Measurements from ENCODE around the gene CANT1.
A peak's percentile ranks its signal among the peaks of the same experiment; 100 is the strongest.
"Not testable (repeated sequence)": the region's sequence is repeated elsewhere in the genome, so short reads cannot be mapped to it uniquely, and the experiment has no call there.

CANT1 gene

DNA sequence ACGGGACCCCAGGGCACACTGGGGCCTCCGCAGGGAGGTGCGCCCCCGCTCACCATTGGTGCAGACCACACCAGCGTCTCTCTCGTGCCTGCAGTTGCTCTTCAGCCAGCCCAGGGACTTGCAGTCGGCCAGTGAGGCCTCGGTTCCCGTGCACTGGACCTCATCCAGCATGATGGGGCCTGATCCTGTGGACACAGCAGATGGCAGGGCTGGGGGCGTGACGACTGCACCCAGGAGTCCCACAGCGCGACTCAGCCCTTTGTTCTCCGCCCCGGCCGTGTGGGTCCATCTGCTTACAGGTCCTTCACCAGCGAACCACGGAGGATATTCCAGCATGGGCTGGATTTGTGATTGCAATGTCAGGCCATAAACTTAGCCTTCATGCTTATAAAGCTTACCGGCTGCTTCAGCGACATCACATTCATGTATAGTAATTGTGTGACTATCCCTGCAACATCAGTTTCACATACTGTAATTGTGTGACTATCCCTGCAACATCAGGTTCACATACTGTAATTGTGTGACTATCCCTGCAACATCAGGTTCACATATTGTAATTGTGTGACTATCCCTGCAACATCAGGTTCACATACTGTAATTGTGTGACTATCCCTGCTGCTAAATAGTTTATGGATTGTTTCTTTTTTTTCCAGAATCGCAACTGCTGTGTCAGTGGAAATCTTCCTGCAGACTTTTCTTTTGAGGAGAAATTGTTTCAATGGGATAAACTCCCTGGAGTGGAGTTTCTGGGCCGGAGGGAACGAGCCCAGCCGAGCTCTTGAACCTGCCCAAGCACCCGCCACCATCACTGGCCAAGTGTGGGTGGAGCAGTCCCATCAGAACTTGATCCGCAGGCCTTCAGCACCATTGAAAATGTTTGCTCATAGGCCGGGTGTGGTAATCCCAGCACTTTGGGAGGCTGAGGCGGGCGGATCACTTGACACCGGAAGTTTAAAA is 34.7 kb downstream of the CANT1 start:
- DNase-seq, result no peak

DNA sequence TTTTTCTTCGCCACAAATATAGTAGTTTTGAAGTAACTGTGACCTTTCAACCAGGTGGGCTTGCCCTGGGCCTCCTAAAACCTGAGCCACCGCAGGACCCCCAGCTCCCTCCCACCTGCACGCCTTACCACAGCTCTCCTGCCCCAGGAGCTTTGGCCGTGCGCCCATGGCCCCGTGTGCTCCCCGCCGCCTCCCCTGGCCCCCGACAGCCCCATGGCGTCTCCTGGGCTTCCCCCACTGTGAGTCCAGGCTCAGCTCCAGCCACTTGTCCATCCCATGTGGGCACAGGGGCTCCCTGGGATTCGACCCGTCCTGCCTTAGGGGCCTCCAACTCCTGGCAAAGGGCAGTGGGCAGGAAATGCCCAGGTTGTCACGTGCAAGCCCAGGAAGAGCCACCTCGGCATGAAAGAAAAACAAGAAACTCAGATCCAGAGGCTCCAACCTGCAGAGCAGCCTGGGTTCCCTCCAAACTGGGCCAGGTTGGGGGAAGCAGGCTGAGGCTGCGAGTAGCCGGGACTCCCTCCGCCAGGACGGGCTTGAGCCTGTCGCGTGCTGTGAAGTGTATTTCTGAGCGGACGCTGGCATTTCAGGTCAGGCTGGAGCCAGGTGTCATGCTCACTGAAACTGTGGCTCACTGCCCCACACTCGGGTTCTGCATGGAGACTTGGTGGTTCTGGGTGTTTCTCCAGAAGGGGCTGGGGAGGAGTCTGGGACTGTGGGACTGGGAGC is 35.6 kb downstream of the CANT1 start:
- no peak for DNase-seq

DNA sequence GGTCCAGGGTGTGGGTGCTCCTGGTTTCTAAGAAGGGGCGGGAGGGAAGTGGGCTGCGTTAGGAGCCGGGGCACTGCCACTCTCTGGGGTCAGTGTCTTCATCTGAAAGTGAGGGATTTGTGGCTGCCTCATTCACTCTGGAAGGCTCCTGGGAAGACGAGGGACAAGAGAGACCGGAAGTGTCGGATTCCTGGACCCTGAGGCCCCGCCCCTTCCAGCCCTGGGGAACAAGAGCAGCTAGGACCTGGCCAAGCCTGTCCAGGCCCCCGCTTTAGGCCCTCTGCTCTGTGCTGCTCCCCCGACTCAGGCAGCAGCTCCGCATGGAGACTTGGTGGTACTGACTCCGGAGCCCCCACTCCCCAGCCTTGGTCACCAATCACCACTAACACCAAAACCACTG is 36.4 kb downstream of the CANT1 start:
- DNase-seq, result no peak

DNA sequence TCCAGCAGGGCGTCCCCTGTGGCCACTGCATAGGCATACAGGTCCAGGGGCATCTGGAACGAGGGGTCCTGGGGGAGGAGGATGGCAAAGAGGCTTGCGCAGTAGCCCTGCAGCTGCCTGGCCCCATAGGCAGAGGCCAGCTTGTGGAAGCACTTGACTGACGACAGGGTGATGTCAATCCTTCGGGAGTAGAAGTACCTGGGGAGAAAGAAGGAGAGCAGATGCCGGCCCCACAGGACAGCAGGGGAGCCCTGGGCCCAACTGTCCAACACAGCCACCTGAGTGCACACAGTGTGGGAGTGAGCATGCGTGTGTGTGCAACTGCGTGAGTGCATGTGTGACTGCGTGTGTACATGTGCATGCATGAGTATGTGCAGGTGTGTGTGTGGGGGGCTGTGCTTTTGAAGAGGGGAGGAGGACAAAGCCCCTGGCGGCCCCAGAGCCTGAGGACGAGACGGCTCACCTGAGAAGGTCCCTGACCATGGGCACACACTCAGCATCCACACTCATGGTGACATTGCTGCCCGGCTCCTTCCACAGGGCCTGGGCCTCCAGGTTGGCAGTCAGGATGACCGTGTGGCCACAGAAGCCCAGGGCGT is 37.0 kb downstream of the CANT1 start:
- DNase-seq, result no peak

DNA sequence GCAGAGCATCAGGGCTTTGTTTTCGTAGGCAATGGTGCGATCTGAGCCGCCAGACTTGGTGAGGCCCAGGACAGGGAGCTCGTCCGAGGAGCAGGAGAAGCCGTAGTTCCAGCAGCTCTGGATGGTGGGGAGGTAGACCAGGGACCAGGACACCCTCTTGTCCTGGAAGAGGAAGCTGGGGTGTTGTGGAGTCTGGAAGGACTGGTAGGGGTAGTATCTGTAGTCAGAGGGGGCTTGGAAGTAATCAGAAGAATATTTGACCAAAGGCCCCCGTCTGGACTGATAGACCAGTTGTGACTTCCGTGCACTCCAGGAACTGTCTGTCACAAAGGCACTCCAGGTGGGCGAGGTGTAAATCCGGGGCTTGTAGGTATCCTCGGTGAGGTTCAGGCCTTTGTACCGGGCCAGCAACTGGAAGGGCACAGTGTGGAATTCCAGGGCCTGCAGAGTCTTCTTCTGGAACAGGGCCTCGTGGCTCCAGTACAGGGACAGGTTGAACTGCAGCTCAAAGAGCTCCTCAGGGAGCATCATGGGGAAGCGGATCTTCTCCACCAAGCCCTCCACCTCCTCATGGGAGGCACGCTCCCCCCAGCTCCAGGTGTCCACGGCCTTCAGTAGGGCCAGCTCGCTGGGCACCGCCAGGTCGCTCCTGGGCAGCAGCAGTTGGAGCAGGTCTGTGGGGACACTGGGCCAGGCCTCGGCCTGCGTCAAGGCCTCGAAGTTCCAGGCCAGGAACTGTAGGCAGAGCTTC is 37.6 kb downstream of the CANT1 start:
- no peak for DNase-seq

DNA sequence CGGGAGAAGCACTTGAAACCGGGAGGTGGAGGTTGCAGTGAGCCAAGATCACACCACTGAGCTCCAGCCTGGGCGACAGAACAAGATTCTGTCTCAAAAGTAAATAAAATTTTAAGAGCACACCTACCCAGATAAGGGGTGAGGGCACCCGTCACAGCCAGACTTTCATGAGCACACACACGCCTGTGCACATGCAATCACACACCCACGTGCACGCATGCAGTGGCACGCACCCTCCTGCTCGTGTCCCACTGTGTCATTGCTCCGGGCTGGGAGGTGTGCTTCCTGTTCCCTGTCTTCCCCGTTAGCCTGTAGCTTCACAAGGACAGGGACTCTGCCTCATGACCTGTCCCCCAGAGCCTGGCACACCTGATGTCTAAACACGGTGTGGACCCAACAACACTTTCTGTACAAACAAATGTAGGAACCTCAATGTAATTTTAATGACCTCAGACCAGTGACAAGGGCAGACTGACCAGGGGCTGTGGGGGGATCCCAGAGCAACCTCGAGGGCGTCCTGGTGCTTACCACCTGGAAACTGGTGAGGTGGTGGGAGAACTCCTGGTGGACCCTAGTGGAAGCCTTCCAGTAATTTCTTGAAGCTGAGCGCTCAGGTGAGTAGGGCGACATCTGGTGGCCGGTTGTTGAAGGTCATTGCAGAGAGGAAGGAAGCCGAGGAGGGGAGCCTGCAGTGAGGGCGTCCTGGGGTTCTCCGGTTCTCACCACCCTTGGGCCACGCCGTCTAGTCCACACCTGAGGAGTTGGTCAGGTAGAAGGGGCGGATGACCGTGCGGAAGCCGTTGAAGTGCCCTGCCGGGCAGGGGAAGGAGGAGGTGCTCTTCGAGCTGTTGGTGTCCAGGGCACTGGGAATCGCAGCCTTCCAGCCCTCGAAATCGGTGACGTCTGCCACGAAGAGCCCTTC is 38.5 kb downstream of the CANT1 start:
- peak; percentile 74 for DNase-seq

DNA sequence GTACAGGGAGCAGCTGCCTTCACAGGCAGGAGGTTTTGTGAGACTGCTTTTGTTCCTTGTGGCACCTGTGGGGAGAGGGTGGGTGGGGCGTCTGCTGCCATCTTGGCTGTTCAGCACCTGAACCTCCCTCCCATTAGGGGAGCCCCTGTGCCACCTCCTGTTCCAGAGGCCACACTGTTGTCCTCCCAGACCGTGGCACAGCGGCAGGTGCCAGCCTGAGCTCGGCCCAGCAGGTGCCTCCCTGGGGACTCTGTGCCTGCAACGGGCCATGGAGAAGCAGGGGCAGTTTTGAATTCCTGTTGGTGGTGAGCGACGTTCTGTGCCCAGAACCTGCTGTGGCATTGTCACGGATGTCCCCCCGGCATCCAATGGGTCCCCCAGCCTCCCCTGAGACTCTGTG is 39.7 kb downstream of the CANT1 start:
- peak; percentile 11 for DNase-seq

DNA sequence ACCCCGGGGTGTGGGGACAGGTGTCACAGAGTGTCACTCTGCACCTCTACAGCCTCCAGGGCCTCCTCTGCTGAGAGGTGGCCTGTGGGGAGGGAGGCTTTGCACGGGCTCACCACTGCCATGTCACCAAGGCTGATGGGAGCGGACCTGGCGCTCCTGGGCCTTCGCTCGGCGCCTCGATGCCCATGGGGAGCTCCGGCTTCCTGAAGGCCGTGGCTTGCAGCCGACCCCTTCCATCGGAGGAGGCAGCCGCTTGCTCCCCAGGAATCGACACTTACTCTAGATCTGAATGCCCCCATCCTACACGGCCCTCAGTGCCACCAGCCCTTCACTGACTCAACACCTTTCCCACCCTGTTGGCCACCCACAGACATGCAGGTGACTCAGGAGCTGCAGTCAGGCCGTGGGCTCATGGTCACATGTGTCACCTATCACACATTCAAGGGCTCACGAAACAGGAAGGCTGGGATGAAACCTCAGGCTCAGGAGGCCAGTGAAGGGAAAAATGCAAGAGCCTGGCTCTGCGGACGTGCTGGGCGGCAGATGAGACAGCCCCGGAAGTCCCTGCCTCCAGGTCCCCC is 41.7 kb downstream of the CANT1 start:
- DNase-seq, result no peak

DNA sequence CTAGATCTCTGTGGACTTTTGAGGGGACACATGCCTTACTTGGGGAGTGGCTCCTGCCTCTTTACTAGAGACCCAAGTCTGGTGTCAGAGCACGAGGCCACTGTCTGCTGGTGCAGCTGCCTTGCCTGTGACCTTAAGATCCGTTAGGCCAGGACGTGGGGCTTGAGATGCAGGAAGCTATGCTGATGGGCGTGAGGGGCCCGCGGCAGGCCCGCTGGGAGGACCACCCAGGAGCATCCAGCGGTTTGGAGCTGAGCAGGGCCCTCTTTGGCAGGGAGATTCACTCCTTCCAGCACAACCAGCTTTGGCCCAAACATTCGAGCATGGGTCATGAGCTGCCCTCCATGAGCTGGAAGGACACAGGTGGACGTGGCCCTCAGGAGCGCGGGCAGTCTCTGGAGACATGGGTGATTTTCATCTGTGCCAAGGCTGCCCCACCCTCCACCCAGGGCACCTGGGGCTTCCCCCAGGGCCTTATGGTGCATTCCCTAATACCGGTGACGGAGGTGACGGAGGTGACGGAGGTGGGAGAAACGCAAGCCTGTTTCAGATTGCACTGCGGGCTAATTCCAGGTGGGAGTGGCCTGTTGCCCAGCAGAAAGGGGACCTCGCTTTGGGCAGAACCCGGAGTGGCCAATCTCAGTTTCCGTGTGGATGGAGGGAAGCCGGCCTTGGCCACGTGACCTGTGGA is 42.5 kb downstream of the CANT1 start:
- no peak for DNase-seq

DNA sequence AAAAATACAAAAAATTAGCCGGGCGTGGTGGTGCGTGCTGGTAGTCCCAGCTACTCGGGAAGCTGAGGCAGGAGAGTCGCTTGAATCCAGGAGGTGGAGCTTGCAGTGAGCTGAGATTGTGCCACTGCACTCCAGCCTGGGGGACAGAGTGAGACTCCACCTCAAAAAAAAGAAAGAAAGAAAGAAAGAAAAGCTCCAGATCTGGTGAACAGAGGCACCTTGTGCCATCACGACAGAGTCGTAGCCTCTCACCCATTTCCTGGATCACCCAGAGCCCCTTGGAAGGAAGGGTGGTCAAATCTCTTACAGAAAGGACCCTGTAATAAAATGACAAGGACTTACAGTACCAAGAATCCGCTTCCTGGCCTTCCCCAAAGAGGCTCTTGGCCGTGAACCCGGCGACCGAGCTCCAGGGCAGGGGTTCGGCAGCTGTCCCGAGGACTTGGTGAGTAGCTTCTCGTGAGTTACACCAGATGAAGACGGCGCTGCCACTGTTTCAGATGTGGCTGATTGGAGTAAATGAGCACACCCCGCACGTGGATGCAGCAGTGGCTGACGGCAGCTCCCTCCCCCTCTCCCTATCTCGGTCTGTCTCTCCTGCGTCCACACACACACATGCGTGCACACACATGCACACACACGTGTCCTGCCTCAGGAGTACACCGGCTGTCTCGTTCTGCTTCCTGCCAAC is 43.3 kb downstream of the CANT1 start:
- DNase-seq, result no peak

DNA sequence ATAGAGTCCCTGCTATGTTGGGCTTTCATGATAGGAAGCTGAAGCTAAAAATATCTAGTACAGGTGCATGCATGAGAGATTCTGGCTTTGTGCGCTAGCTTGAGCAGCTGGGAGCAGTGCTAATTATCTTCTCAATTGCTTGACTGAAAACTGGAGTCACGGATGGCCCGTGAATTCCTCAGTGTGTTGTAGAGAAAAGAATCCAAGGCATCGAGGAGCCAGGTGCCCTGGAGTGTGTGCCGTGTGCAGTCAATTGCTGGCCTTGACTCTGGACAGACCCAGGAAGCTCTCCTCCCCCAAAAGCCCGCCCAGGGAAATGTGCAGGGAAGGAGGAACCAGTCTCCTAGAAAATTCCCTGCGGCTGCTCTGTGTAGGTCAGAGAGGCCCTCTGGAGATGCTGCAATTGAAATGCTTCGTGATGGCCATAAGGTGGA is 44.1 kb downstream of the CANT1 start:
- no peak for DNase-seq

DNA sequence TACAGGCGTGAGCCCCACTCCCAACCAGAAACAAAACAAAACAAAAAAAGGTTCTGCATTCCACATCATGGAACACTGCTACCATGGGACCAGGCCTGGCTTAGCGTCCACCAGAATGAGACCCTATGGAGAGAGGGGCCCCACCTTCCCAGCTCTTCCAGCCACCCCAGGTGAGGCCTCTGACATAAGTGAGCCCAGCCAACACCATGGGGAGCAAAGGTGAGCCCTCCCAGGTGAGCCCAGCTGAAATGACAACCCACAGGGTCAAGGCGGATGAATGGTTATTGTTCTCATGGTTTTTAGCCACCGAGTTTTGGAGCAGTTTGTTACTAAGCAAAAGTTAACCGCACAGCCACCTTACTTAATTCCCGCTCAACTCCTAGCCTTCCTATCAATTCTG is 46.2 kb downstream of the CANT1 start:
- DNase-seq, result no peak

DNA sequence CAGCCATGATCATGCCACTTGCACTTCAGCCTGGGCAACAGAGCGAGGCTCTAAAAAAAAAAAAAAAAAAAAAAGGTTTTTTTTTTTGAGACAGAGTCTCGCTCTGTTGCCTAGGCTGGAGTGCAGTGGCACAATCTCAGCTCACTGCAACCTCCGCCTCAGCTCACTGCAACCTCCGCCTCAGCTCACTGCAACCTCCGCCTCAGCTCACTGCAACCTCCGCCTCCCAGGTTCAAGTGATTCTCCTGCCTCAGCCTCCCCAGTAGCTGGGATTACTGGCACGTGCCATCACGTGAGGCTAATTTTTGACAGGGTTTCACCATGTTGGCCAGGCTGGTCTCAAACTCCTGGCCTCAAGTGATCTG is 46.6 kb downstream of the CANT1 start:
- not testable (repeated sequence) for DNase-seq

DNA sequence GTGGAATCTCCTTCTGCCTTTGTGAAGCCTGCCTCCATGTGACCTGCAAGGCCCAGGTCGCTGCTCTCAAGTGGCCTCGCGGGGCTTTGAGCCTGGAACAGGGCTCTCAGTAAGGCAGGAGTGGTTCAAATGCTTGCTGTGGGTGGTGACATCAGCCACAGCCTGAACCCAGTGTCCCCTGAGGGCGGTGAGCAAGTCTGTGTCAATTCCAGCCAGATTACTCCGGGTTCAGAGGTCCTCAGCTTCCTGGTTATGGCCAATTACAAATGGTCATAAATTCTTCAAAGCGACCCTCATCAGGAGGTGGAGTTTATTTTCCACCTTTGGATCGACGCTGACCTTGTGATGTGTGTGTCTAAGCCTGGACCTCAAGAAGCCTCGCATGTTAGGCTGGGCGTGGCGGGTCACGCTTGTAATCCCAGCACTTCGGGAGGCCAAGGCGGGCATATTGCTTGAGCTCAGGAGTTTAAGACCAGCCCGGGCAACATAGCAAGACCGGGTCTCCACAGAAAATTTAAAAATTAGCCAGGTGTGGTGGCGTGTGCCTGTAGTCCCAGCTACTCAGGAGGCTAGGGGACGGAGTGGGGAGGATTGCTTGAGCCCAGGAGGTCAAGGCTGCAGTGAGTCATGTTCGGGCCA is 47.1 kb downstream of the CANT1 start:
- no peak for DNase-seq

DNA sequence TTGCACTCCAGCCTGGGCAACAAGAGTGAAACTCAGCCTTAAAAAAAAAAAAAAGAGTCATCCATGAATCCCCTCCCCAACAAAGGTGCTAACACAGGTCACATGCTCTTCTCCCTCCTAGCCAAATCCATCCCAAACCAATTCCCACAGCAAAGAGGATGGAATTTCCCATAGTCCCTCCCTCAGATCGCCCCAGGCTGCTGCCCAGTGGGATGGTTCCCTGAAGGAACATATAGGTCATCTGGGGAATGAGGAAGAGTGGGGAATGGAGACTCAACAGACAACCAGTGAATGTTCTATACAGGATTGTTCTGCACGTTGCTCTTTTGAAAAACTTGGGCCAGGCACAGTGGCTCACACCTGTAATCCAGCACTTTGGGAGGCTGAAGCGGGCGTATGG is 48.0 kb downstream of the CANT1 start:
- DNase-seq, result no peak

DNA sequence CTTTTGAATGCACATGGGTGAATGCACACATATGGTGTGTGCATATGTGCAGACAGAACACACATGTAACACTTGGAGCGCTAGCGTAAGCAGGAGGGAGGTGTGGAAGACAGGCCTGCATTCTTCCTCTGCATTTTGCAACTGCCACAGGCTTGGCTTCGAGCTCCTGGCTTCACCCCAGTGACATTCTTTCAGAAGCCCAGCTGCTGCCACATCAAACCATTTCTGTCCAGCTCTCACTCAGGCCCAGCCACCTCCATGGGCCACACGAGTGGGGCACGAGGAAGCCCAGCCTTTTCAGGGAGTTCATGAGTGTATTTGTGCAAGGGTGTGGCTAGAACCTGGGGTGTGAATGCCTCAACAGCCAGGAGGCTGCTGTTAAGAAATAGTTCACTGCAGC is 48.6 kb downstream of the CANT1 start:
- no peak for DNase-seq

DNA sequence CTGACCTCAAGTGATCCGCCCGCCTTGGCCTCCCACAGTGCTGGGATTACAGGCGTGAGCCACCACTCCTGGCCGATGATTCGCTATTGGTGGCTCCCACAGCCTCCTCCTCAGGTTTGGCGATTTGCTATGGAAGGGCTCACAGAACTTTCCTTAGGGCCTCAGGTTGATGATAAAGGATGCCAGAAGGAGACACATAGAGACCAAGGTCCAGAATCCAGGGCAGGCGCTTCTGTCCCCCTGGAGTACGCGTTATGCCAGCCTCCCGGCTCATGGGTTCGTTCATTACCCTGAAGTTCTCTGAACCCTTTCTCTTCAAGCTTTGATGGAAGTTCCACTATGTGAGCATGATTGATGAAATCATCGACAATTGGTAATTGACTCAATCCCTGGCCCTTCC is 49.8 kb downstream of the CANT1 start:
- DNase-seq, result no peak

DNA sequence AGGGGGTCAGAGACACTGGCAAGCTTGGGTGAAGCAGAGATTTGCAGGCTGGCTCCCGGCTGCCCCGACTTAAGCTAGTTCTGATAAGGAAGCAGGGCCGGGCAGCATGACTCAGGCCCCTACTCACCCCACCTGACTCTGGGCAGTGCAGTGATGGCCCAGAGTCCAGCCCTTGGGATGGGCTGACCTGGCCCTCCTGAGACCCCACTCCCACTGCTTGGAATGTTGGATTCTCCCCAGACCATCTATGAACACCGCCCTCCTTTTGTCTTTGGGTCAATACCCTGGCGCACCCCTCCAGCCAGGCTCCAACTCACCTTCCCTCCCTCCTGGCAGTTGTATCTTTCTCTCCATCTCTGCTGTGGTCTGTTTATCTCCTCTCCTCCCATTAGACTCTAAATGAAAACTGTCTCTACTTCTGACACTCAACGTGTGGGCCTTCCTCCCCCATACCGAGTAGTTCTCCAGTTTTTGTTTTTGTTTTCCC is 50.9 kb downstream of the CANT1 start:
- no peak for DNase-seq

DNA sequence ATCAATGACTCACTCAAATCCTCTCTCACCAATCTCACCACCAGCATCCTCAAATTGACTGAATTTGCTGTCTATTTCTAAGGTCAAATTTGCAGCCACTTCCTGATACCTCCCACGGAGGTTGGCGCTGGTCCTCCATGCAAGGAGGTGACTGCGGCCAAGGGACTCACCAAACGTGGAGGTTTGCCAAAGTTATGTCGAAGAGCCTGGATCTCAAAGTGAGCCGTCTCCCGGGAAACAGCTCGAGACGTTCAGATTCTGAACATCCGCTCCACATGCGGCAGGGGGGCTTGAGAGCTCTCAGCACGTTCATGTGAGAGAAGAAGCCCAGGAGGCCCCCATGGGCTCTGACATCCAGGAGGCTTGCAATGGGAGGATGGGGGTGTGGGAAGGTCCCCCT is 52.4 kb downstream of the CANT1 start:
- DNase-seq, result no peak

DNA sequence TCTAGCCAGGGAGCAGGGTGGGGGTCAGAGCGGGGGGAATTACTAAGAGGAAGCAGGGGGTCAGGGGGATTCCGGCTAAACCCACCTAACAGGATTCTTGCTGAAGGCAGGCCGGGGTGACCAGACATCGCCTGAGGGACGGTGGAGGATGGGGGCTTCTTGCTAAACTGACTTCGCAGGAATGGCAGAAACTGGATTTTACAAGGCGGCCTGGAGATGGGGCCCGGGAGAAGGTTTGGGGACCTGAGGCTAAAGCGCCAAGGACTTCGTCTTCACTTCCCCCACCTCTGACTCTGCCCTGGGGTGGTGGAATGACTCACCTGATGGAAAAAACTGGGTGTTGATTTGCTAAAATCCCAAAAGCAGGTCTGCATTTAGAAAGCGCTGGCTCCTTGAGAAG is 53.3 kb downstream of the CANT1 start:
- DNase-seq, result no peak

Data from NCI-H1092 treated with DMSO at 0.1 percent for 48 hours (cell line).